HG03378 (cell line): ENCODE measurements around the gene SPATA6.
"Not testable (repeated sequence)": the region's sequence is repeated elsewhere in the genome, so short reads cannot be mapped to it uniquely, and the experiment has no call there.

Experiments used
- ATAC-seq: cut with Tn5 transposase; IDR thresholded peaks from one replicate; pipeline ENCODE4 v1.9.1; 2021; ENCODE audit warnings: mild to moderate bottlenecking, moderate library complexity; ENCODE audit not compliant: unreplicated experiment

The SPATA6 gene

DNA sequence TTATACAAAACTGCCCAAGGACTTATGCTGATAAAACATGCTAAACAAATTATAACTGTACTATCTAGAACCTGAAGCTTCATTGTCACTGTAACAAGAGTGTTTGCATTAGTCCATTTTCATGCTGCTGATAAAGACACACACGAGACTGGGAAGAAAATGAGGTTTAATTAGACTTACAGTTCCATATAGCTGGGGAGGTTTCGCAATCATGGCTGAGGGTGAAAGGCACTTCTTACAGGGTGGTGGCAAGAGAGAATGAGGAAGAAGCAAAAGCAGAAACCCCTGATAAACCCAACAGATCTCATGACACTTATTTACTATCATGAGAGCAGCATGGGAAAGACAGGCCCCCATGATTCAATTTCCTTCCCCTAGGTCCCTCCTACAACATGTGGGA lies 100.4 kb downstream of the SPATA6 start:
- no peak for ATAC-seq

GRCh38 chr1:48362901-48363300 lies 109.1 kb downstream of the SPATA6 start:
- no peak for ATAC-seq

DNA sequence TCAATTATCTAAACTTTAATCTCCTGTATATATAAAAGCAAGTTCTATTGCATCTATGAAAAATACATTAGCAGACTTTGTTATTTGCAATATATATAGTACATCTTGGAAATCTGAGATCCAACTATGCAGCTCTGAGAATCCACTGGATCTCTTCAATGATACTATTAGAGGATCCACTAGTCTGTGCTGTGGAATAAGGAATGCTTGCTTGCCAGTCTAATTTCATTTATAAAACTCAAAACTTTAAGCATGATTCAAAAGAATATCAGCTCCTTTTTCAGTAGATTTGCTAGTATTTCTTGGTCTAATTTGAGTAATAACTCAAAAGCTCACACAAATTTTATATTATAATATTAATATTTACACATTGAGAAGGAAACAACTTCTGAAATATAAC lies 115.1 kb downstream of the SPATA6 start:
- ATAC-seq: no peak

- no peak for ATAC-seq
These were observed 127.6 kb downstream of the SPATA6 start for GRCh38 chr1:48344373-48344772.

- ATAC-seq: no peak
These were observed 130.8 kb downstream of the SPATA6 start for GRCh38 chr1:48341221-48341620.

DNA sequence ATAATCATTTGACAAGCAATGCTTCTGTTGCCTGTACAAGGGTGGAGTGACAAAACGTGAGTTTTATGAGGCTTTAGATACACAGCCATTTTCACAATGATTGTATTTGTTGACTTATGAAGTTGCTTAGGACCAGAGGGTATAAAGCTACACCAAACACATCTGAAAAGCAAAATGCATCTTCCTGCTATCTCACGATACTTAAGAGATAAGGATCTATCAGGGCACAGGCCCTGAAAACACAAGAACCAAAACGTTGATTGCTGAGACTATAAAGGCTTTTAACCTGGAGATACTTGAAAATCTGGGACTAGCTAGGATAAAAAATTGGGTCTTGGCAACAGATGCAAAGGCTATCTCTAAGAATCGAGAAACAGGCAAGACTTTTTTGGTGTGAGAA lies 133.7 kb downstream of the SPATA6 start:
- ATAC-seq: no peak

GRCh38 chr1:48333316-48333715 lies 138.7 kb downstream of the SPATA6 start:
- ATAC-seq: no peak

- no peak for ATAC-seq
These were observed 139.9 kb downstream of the SPATA6 start for GRCh38 chr1:48332115-48332514.

DNA sequence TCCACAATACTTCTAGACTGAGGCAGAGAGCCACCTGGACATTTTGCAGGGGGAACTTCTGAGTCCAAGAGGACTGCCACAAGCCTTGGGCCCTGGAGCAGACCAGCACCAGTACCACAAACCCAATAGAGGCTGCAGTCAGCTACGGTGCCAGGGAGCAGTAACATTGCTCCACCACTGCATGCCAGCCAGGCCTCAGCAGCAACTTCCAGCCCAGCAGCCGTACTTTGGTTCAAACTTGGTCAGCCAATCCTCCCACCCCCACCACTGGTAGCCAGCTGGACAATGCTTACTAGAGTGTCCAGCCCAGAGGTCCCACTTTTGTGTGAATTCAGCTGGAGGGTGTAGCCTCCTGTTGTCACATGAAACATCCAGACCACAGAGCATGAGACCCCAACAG lies 142.1 kb downstream of the SPATA6 start:
- ATAC-seq: no peak

DNA sequence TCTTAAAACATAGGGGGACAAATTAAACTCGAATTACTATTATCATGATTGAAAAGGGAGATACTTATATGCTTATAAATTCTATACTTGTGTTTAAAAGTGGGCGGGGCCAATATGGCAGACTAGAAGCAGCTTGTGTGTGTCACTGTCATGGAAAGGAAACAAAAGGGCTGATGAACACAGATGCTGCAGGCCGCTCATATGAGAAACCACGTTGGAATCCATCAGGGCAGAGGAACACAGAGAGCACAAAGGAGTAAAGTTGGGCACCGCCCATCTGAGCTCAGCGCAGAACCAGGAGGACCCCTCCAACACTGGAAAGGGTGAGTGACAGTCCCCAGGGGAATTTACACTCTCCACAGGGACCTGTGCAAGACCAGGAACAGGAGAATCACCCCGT lies 142.5 kb downstream of the SPATA6 start:
- no peak for ATAC-seq

- ATAC-seq: not testable (repeated sequence)
These were observed 160.2 kb downstream of the SPATA6 start for GRCh38 chr1:48311829-48312228.

- ATAC-seq: no peak
These were observed 162.4 kb downstream of the SPATA6 start for GRCh38 chr1:48309564-48310082.

DNA sequence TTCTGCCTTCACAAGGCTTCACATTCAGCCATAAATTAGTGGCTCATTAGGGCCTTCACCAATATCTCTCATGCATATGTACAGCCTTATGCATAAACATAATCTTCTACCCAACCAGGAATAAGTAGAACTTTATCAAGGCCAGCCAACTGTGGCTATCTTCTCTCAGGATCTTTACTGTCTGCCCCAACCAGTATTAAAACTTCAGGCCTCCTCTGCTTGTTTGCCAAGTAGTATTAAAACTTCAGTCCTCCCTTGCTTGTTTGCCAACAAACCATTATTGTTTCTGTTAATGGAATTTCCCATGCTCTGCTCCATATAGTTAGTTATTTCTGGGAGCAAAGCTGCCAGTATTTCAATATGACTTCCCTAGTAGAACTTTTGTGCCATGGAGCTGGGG lies 169.4 kb downstream of the SPATA6 start:
- no peak for ATAC-seq

DNA sequence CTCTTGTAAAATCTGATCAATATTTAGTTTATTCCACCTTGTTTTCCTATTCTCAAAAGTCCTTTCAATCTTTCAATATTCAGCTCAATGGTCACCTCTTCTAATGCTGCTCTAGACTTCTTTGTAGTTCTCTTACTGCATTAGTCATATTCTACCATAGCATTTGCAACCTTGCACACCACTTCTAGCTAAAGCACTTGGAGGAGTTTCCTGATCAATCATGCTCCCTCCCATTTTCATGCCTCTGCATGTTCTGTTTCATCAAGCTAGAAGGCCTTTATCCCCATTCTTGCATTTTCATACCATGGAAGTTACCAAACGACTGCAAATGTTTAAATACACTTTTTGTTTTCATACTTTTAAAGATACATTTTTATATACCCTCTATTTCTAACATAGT lies 177.3 kb downstream of the SPATA6 start:
- no peak for ATAC-seq

- ATAC-seq: not testable (repeated sequence)
These were observed 177.9 kb downstream of the SPATA6 start for GRCh38 chr1:48294094-48294493.

GRCh38 chr1:48292706-48293105 lies 179.3 kb downstream of the SPATA6 start:
- no peak for ATAC-seq

GRCh38 chr1:48291421-48291820 lies 180.6 kb downstream of the SPATA6 start:
- ATAC-seq: no peak

DNA sequence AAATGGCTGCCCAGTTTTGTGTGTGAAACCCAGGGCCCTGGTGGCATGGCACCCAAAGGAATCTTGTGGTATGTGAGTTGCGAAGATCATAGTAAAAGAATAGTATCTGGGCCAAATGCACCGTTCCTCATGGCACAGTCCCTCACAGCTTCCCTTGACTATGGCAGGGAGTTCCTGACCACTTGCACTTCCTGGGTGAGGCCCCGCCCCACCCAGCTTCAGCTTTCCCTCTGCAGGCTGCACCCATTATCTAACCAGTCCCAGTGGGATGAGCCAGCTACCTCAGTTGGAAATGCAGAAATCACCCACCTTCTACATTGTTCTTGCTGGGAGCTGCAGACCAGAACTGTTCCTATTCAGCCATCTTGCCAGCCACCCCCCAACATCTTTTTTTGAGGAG lies 186.5 kb downstream of the SPATA6 start:
- no peak for ATAC-seq

DNA sequence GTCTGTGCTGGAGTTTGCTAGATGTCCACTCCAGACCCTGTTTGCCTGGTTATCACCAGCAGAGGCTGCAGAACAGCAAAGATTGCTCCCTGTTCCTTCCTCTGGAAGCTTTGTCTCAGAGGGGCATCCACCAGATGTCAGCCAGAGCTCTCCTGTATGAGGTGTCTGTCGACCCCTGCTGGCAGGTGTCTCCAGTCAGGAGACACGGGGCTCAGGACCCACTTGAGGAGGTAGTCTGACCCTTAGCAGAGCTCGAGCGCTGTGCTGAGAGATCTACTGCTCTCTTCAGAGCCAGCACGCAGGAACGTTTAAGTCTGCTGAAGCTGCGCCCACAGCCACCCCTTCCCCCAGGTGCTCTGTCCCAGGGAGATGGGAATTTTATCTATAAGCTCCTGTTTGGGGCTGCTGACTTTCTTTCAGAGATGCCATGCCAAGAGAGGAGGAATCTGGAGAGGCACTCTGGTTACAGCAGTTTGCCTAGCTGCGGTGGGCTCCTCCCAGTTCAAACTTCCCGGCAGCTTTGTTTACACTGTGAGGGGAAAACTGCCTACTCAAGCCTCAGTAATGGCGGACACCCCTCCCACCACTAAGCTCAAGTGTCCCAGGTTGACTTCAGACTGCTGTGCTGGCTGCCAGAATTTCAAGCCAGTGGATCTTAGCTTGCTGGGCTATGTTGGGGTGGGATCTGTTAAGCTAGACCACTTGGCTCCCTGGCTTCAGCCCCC lies 187.1 kb downstream of the SPATA6 start:
- ATAC-seq: not testable (repeated sequence)

- not testable (repeated sequence) for ATAC-seq
These were observed 189.7 kb downstream of the SPATA6 start for GRCh38 chr1:48282329-48282728.

DNA sequence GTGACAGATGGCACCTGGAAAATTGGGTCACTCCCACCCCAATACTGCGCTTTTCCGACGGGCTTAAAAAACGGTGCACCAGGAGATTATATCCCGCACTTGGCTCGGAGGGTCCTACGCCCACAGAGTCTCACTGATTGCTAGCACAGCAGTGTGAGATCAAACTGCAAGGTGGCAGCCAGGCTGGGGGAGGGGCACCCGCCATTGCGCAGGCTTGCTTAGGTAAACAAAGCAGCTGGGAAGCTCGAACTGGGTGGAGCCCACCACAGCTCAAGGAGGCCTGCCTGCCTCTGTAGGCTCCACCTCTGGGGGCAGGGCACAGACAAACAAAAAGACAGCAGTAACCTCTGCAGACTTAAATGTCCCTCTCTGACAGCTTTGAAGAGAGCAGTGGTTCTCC lies 194.6 kb downstream of the SPATA6 start:
- not testable (repeated sequence) for ATAC-seq

- ATAC-seq: no peak
These were observed 205.4 kb downstream of the SPATA6 start for GRCh38 chr1:48266576-48266975.

DNA sequence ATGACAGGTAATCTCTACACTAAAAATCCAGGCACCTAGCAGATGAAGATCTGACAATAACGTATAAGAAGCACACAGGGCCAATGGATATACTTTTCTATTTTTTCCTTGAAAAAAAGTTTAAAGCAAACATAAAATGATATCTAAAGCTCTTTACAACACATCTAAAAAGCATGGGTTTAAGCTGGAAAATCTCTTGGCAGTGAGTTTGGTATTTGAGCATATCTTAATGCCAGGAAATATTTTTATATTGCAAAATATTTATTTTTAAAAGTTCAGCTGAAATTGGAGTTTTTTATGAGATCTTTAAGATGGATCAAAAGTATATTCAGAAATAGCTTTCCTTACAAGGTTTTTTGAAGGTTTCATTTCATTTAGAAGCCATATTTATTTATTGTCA lies 209.0 kb downstream of the SPATA6 start:
- ATAC-seq: no peak
